H1 (cell line): ENCODE results near the gene EXOSC10. TPM values are rescaled to one million over a fixed set of nuclear protein-coding genes. Genes with fewer than 3 reads are reported as not detected.

Experiments
- HDAC6 ChIP-seq: IDR thresholded peaks from one replicate; pipeline ENCODE4 v1.7.1; 2012; ENCODE audit warnings: low read depth, mild to moderate bottlenecking, inconsistent platforms, low read length, moderate library complexity
- KDM1A ChIP-seq: fragments of 200-600, 300-600 bp; sonication (generic); IDR thresholded peaks from 2 replicates; pipeline ENCODE4 v1.7.1; 2016; ENCODE audit warnings: mild to moderate bottlenecking, low read length, borderline replicate concordance
- polyA plus RNA-seq, 7 experiments: library from polyadenylated mRNA; depleted of rRNA in 3 of 7; stranded (reverse) in 5 of 7; unstranded in 2 of 7; fragments of >200 nt in 5 of 7; fragments of 200-250 nt in 2 of 7; gene quantifications; 1 replicate in 5 of 7; 2 replicates in 1 of 7; 4 replicates in 1 of 7; pipeline versions ENCODE4 v1.2.1 to v1.2.3, GENCODE V29; 2011 to 2013; ENCODE audit warnings: missing spikeins in 2 of 7, mixed read lengths in 2 of 7
- total RNA-seq: library from RNA; stranded (reverse); fragmentation: NEBNext Ultra II Directional; extraction: Animal tissue kit (Norgen Biotek cat#: 25700); gene quantifications from 2 replicates; pipeline ENCODE4 v1.2.1, GENCODE V29; 2021

The EXOSC10 gene
- total and polyA plus RNA-seq, 2 of the 8 experiments (the other 6 are each of a cell fraction or from before 2014, with no cell fraction given) = 57.9 to 86.1 TPM

- TF ChIP-seq HDAC6 (no peak), KDM1A (no peak)
Observed at GRCh38 chr1:11071463-11072215, 28.0 kb downstream of the EXOSC10 start (continued).
